ENCODE results near the gene DNASE1L1. TPM values are rescaled to one million over a fixed set of nuclear protein-coding genes. Genes with fewer than 3 reads are reported as not detected.
A peak's percentile ranks its signal among the peaks of the same experiment; 100 is the strongest.

Gene DNASE1L1
- total and polyA plus RNA-seq, 8 donors = 12.5 to 48.7 (median 17.1) TPM

DNA sequence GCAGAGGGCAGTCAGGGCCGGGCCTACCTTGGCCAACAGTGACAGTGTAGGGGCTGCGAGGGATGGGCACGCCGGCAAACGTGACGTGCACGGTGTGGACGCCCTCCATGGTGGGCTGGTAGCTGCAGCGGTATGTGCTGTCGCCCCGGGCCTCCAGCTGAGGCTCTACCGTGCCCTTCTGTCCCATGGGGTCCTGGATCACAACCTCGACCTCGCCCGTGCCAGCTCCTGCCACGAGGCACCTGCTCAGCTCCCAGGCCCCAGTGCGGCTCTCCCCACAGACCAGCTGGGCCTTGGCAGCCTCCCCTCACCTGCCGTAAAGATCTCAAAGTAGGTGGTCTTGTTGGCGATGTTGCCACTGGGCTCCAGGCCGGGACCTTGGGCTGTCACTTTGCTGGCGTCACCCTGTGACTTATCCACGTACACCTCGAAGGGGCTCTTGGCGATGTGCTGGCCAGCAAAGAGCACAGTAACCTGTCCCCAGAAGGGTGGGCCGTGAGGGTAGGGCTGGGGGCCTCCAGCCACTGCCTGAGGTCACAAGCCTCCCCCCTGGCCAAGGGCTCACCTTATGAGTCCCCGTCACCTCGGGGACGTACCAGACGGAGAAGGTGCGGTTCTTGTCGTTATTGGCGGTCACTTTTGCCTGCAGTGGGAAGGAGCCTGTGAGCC lies 42.9 kb downstream of the DNASE1L1 start:
- TF ChIP-seq POLR2AphosphoS5 (IDR thresholded peaks at IDR 0.05) (peak in 1 of 3 donors; percentile 4), CTCF (IDR thresholded peaks at IDR 0.05) (no peak)
- H3K4me1 ChIP-seq = peaks cover 0 to 40% (median 17%) of the 10 kb centered on the region in 4 donors
- no peak for DNase-seq
- peak overlapping the region in 3 of 5 donors; percentile 90 to 98 (median 97) for H3K27ac ChIP-seq
- H3K27me3 ChIP-seq = no peaks in the 10 kb centered on the region
- 78 to 96% (median 87%) methylated on average over 16 to 32 of the region's 32 CpGs for WGBS, 5 donors
- no peaks in the 10 kb centered on the region for H3K9me3 ChIP-seq
- peaks cover 44 to 76% (median 62%) of the 10 kb centered on the region in 4 donors for H3K36me3 ChIP-seq
- H3K4me3 ChIP-seq = peak overlapping the region in 2 of 4 donors; percentile 3 to 4
- intact Hi-C loops (cut with DNase I; ENCODE audit: low total_unique reads) = no loop called here

DNA sequence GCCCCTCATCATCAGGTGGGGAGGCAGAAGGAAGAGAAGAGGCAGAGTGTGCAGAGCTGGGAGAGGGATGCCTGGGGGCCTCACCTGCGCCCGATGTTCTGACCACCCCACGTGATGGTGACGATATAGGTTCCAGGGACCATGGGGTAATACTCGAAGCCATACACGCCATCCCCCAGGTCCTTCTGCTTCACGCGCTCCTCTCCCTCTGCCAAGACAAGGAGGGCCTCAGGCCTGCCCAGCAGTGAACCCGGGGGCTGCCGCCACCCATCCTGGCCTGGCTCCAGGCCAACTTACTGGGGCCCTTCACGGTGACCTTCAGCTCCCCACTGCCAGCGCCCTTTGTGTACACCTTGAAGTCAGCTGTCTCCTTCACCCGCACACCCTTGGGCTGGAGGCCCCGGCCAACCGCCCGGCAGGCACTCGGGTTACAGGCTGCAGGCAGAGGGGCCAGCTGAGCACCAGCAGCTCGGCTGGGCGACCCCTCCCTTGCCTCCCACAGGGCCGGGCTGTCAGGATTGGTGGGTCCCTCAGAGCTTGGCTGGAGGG lies 43.9 kb downstream of the DNASE1L1 start:
- H3K9me3 ChIP-seq = no peaks in the 10 kb centered on the region
- DNase-seq = peak in 1 of 2 donors; percentile 55
- peak overlapping the region in 3 of 5 donors; percentile 90 to 98 (median 97) for H3K27ac ChIP-seq
- no peak overlapping the region for H3K4me3 ChIP-seq
- peaks cover 46 to 75% (median 68%) of the 10 kb centered on the region in 4 donors for H3K36me3 ChIP-seq
- H3K4me1 ChIP-seq = peaks cover 0 to 38% (median 14%) of the 10 kb centered on the region in 4 donors
- TF ChIP-seq POLR2A (IDR thresholded peaks at IDR 0.05) = no peak
- TF ChIP-seq EP300 (IDR thresholded peaks at IDR 0.05) = no peak
- TF ChIP-seq POLR2AphosphoS5 (IDR thresholded peaks at IDR 0.05) = no peak
- TF ChIP-seq CTCF (IDR thresholded peaks at IDR 0.05) = no peak
- intact Hi-C loops (cut with DNase I; ENCODE audit: low total_unique reads) = no loop called here
- H3K27me3 ChIP-seq = no peaks in the 10 kb centered on the region
- WGBS, 5 donors = 57 to 77% (median 75%) methylated on average over 7 to 20 of the region's 20 CpGs

DNA sequence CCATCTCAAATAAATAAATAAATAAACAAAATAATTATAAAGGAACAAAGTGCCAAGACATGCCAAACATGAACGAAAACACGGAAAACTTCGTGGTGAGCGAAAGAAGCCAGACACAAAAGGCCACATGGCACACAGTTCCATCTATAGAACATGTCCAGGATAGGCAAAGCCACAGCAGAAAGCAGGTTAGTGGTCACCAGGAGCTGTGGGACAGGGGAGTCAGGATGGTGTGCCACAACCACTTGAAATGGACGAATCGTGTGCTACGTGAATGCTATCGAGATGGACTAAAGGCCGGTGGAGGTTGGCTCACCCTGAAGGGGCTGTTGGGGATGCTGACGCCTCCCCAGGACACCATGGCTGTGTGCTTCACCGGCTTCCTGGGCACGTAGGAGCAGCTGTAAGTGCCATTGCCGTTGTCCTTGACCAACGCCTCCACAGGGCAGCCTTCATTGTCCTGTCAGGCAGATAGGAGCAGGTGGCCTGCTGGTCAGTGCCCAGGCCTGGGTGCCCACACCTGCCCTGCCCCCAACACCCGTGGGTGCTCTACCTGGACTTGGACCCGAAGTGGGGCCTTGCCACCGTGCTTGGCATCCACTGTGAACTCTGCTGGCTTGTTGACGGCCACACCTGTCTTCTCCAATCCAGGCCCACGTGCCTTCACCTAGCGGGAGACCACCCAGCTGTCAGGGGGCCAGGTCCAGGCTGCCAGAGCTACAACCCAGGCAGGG lies 45.2 kb downstream of the DNASE1L1 start:
- TF ChIP-seq CTCF (IDR thresholded peaks at IDR 0.05) (no peak), POLR2AphosphoS5 (IDR thresholded peaks at IDR 0.05) (no peak), POLR2A (IDR thresholded peaks at IDR 0.05) (no peak)
- no peaks in the 10 kb centered on the region for H3K27me3 ChIP-seq
- H3K27ac ChIP-seq = peak overlapping the region in 2 of 5 donors; percentile 90 to 97
- no peak for DNase-seq
- peaks cover 58 to 87% (median 81%) of the 10 kb centered on the region in 4 donors for H3K36me3 ChIP-seq
- H3K4me1 ChIP-seq = peaks cover 0 to 33% (median 12%) of the 10 kb centered on the region in 4 donors
- WGBS, 5 donors = 81 to 87% (median 86%) methylated on average over 8 to 20 of the region's 20 CpGs
- H3K4me3 ChIP-seq = no peak overlapping the region
- intact Hi-C loops (cut with DNase I; ENCODE audit: low total_unique reads) = no loop called here
- no peaks in the 10 kb centered on the region for H3K9me3 ChIP-seq

- Histone ChIP-seq H3K27ac (peak overlapping the region in 3 of 5 donors; percentile 29 to 97 (median 55)), H3K9me3 (no peaks in the 10 kb centered on the region), H3K27me3 (no peaks in the 10 kb centered on the region), H3K36me3 (peaks cover 63 to 97% (median 91%) of the 10 kb centered on the region in 4 donors), H3K4me1 (peaks cover 0 to 16% (median under 1%) of the 10 kb centered on the region in 4 donors), H3K4me3 (no peak overlapping the region)
- 86 to 93% (median 89%) methylated on average over 18 to 30 of the region's 30 CpGs for WGBS, 5 donors
- DNase-seq = no peak
- TF ChIP-seq POLR2A (IDR thresholded peaks at IDR 0.05) (no peak), EP300 (IDR thresholded peaks at IDR 0.05) (no peak), CTCF (IDR thresholded peaks at IDR 0.05) (no peak), POLR2AphosphoS5 (IDR thresholded peaks at IDR 0.05) (no peak)
- intact Hi-C loops (cut with DNase I; ENCODE audit: low total_unique reads) = no loop called here
Measured at GRCh38 chrX:154362085-154362742, 46.8 kb downstream of the DNASE1L1 start.

All from stomach (tissue), 9 donors.